GM18867 (cell line): ENCODE data around the gene SULT1C3.

Experiments used
- ATAC-seq: cut with Tn5 transposase; IDR thresholded peaks from one replicate; pipeline ENCODE4 v1.9.1; 2021; ENCODE audit warnings: mild to moderate bottlenecking, moderate library complexity; ENCODE audit not compliant: unreplicated experiment

SULT1C3 gene

GRCh38 chr2:108239786-108240185 lies at the start of gene SULT1C3:
Gene SULT1C3 (plus strand): TSS chr2:108239968. CDS start chr2:108247195, 7,227 bp downstream.
- no peak for ATAC-seq

GRCh38 chr2:108193251-108193650 lies 46.5 kb upstream of the SULT1C3 start:
- ATAC-seq: no peak

- ATAC-seq: no peak
Observed at GRCh38 chr2:108194409-108195132, 45.2 kb upstream of the SULT1C3 start.

GRCh38 chr2:108195133-108195439 lies 44.7 kb upstream of the SULT1C3 start:
- ATAC-seq: no peak

- ATAC-seq: no peak
Observed at GRCh38 chr2:108199726-108200125, 40.0 kb upstream of the SULT1C3 start.

- no peak for ATAC-seq
Observed at GRCh38 chr2:108200569-108200968, 39.2 kb upstream of the SULT1C3 start.

- no peak for ATAC-seq
Observed at GRCh38 chr2:108212671-108213070, 27.1 kb upstream of the SULT1C3 start.

- ATAC-seq: no peak
Observed at GRCh38 chr2:108215794-108216211, 24.0 kb upstream of the SULT1C3 start.

GRCh38 chr2:108217211-108217610 lies 22.6 kb upstream of the SULT1C3 start:
- ATAC-seq: no peak

GRCh38 chr2:108219688-108220087 lies 20.1 kb upstream of the SULT1C3 start:
- ATAC-seq: no peak

- ATAC-seq: no peak
Observed at GRCh38 chr2:108220191-108220590, 19.6 kb upstream of the SULT1C3 start.

- no peak for ATAC-seq
Observed at GRCh38 chr2:108220942-108221541, 18.7 kb upstream of the SULT1C3 start.

GRCh38 chr2:108222261-108222660 lies 17.5 kb upstream of the SULT1C3 start:
- no peak for ATAC-seq

- no peak for ATAC-seq
Observed at GRCh38 chr2:108223573-108223972, 16.2 kb upstream of the SULT1C3 start.

GRCh38 chr2:108224022-108224421 lies 15.7 kb upstream of the SULT1C3 start:
- no peak for ATAC-seq

- no peak for ATAC-seq
Observed at GRCh38 chr2:108226564-108226963, 13.2 kb upstream of the SULT1C3 start.

GRCh38 chr2:108228006-108228405 lies 11.8 kb upstream of the SULT1C3 start:
- ATAC-seq: no peak

GRCh38 chr2:108228537-108228936 lies 11.2 kb upstream of the SULT1C3 start:
- no peak for ATAC-seq

- ATAC-seq: no peak
Observed at GRCh38 chr2:108229875-108230274, 9.9 kb upstream of the SULT1C3 start.

GRCh38 chr2:108235577-108235976 lies 4.2 kb upstream of the SULT1C3 start:
- ATAC-seq: no peak

GRCh38 chr2:108236676-108237335 lies 3.0 kb upstream of the SULT1C3 start:
- no peak for ATAC-seq

GRCh38 chr2:108240966-108241365 lies 1.2 kb downstream of the SULT1C3 start:
- ATAC-seq: no peak
